Stimulated activated CD8-positive, alpha-beta memory T cell treated with anti-CD3 and anti-CD28 coated beads, Interleukin-15, amount 100 ng/mL, for 48 hours (primary cell): ENCODE measurements around the gene UMAD1.
A peak's percentile ranks its signal among the peaks of the same experiment; 100 is the strongest.
"Not testable (repeated sequence)": the region's sequence is repeated elsewhere in the genome, so short reads cannot be mapped to it uniquely, and the experiment has no call there.

Source experiments
- DNase-seq, 2 donors: peaks; one replicate each; pipeline ENCODE4 v3.0.0-alpha.2; 2020; ENCODE audit warnings: low read depth in 2 of 2

The UMAD1 gene

GRCh38 chr7:7652798-7653540 lies 12.4 kb downstream of the UMAD1 start:
- no peak for DNase-seq

DNA sequence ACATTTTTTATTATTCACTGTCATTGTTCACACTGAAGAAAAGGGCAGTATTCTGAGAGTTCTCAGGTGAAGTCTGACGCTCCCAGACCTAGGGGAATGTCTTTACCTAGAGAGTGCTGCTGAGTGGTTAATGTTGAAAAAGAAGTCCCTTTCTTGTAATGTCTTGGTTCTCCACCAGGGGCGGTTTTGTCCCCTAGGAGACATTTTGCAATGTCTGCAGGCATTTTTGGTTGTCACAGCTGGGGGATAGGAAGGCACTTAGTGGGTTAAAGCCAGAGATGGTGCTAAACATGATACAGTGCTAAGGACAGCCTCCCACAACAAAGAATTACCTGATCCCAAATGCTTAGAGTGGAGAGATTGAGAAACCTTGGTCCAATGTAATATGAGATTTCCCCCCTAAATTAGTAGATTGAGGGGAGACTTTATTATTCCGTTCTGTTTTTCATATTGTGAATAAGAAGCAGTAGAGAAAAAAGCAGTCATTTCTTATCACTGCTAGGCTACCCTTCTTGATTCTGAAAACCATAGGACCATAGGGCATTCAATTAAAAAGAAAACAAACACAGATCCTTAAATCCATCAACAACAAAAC lies 13.1 kb downstream of the UMAD1 start:
- no peak for DNase-seq

GRCh38 chr7:7654964-7655715 lies 14.6 kb downstream of the UMAD1 start:
- no peak for DNase-seq

DNA sequence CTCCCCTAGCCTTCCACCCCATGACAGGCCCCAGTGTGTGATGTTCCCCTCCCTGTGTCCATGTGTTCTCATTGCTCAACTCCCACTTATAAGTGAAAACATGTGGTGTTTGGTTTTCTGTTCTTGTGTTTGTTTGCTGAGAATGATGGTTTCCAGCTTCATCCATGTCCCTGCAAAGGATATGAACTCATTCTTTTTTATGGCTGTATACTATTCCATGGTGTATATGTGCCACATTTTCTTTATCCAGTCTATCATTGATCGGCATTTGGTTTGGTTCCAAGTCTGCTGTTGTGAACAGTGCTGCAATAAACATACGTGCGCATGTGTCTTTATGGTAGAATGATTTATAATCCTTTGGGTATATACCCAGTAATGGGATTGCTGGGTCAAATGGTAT lies 15.9 kb downstream of the UMAD1 start:
- not testable (repeated sequence) for DNase-seq

- no peak for DNase-seq
Observed at GRCh38 chr7:7662527-7662926, 22.0 kb downstream of the UMAD1 start.

DNA sequence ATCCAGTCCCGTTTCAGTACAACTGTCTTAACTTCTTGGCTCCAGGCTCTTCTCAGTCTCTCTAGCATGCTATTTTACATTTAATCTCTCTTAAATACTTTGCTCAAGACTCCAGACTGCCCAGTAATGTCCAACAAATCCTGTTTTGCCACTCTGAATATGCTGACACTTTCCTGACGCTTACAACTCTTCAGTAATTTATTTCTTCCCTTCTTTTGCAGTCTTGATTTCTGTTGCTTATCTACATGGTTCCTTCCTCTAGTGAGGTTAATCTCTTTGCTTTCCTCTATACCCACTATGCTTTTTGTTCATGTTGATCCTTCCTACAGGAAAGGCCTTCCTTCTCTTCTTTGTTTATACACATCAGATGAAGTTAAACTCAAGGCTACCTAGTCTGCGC lies 23.7 kb downstream of the UMAD1 start:
- no peak for DNase-seq

GRCh38 chr7:7665031-7665430 lies 24.5 kb downstream of the UMAD1 start:
- DNase-seq: no peak

DNA sequence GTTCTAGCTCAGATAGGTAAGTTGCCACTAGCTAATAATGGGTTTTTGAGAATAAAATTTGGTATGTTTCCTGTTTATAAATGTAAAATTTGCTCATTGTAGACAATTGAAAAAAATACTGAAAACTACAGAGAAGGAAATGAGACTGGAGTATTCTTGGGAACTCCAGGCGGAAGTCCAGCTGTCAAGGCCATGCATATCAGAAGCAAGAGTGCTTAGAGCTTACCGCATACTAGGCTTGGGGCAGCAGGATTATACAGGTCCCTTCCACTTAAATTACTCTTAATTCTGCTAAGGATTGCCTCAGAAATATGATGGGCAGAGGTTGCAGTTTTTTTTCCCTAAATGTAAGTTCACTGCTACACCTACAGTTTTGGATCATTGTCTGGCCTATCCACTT lies 26.6 kb downstream of the UMAD1 start:
- DNase-seq: no peak

DNA sequence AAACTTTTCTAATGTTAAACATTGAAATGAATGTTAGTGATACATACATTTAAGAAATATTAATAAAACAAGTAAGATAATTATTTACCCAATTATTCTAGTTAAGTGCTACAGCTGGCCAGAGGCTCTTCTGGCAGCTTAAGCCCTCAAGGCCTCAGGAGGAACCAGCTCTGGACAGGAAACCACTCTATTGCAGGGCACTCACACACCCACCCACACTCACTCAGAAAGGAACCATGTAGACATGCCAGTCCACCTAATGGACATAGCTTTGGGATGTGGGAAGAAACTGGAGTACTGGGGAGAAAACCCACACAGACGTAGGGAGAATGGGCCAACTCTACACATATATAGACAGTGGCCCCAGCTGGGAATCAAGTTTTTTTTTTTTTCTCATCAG lies 28.2 kb downstream of the UMAD1 start:
- DNase-seq: no peak

GRCh38 chr7:7670490-7670889 lies 29.9 kb downstream of the UMAD1 start:
- DNase-seq: no peak

- DNase-seq: no peak
Observed at GRCh38 chr7:7671361-7671760, 30.8 kb downstream of the UMAD1 start.

GRCh38 chr7:7672545-7673239 lies 32.1 kb downstream of the UMAD1 start:
- peak in 1 of 2 donors; percentile 3 for DNase-seq

DNA sequence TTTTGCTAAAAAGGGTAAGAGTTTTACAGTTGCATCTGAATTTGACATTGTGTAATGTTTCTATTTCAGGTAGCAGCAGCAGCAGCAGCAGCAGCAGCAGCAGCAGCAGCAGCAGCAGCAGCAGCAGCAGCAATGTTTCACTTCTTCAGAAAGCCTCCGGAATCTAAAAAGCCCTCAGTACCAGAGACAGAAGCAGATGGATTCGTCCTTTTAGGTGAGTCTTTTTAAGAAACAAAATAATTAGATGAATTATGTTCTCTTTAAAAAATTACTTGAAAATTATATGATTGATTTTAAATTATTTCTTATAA lies 32.6 kb downstream of the UMAD1 start:
- DNase-seq: no peak

GRCh38 chr7:7675686-7676085 lies 35.1 kb downstream of the UMAD1 start:
- no peak for DNase-seq

- DNase-seq: not testable (repeated sequence)
Observed at GRCh38 chr7:7679640-7680039, 39.1 kb downstream of the UMAD1 start.

- DNase-seq: no peak
Observed at GRCh38 chr7:7681191-7681935, 40.8 kb downstream of the UMAD1 start.

- no peak for DNase-seq
Observed at GRCh38 chr7:7681936-7682329, 41.4 kb downstream of the UMAD1 start.

- no peak for DNase-seq
Observed at GRCh38 chr7:7682861-7683260, 42.3 kb downstream of the UMAD1 start.

DNA sequence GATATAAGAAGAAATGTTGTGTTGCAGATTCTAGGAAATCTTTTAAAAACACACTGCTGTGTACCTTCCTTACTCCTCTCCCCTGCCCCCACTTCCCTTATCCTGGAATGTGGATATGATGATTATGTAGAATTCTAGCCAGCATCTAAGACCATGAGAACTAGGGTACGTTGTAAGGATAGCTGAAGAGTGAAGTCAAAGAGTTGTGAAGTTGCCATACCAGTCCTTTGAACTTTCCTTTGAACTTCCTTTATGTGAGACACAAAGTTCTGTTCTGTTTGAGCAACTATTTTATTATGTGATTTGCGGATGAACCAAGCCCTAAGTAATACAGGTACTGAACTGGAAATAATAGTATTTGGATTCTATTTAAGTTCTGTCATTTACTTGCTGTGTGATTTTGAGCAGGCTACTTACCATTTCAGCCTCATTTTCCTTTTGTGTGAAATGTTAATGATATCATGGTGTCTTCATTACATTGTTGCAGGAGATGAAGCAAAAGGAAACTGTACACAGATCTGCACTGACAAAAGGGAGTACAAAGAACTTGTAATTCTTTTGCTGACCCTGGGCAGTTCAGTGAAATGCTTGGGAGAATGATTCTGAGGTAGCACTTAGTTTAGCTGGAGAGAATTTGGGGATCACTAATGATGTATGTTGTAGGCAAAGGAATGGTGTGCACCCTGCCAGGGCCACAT lies 46.4 kb downstream of the UMAD1 start:
- DNase-seq: no peak

DNA sequence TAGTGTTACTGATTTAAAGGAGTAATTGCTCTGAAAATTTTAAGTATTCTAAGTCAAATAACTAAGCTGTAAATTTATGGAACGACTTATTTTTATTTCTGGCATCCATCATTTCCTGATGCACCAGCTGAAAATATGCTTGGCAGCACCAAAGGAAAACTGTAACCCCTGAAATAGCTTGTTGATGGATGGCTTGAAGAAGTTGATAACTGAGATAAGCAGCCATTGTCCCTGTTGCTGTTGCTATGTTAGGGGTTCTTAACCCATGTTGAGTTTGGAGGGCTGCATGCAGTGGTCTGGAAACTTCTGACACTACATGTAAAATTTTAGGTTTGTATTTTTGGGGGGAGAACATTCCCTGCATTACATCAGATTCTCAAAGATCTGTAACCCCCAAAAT lies 47.2 kb downstream of the UMAD1 start:
- no peak for DNase-seq

GRCh38 chr7:7688310-7688709 lies 47.8 kb downstream of the UMAD1 start:
- no peak for DNase-seq
